Measurements from ENCODE around the gene RIPK4.

GRCh38 chr21:41766883-41767605 lies at the start of gene RIPK4:
- TF ChIP-seq POLR2A (IDR thresholded peaks at IDR 0.05; ENCODE audit: low read depth, low read length) = no peak
- TF ChIP-seq POU2F2 (IDR thresholded peaks at IDR 0.05; ENCODE audit: low read depth, low read length) = no peak
- no peak for TF ChIP-seq POLR2AphosphoS5 (IDR thresholded peaks at IDR 0.05; ENCODE audit: low read depth, low read length)
